Frontal cortex (tissue), 4 donors: ENCODE results near the gene TMPRSS13. TPM values are rescaled to one million over a fixed set of nuclear protein-coding genes. Genes with fewer than 3 reads are reported as not detected.
"Not testable (repeated sequence)": the region's sequence is repeated elsewhere in the genome, so short reads cannot be mapped to it uniquely, and the experiment has no call there.

Experiments
- DNase-seq, 2 donors: peaks; one replicate each; pipeline ENCODE4 v3.0.0; 2012; ENCODE audit warnings: low spot score in 2 of 2
- FAIRE-seq: peaks from 2 replicates; lab custom pipeline; 2012; peaks lifted over from hg19 to GRCh38; lab: Jason Lieb, UNC
- total RNA-seq: library from RNA; depleted of rRNA; stranded (reverse); fragments of >200 nt; gene quantifications from one replicate; pipeline ENCODE4 v1.2.3, GENCODE V29; 2014
- donor health status: control.
- donor health status: control.
- donor health status: control.

TMPRSS13 gene
- total RNA-seq, 1 donor from 2014 or later = 0.41 TPM

DNA sequence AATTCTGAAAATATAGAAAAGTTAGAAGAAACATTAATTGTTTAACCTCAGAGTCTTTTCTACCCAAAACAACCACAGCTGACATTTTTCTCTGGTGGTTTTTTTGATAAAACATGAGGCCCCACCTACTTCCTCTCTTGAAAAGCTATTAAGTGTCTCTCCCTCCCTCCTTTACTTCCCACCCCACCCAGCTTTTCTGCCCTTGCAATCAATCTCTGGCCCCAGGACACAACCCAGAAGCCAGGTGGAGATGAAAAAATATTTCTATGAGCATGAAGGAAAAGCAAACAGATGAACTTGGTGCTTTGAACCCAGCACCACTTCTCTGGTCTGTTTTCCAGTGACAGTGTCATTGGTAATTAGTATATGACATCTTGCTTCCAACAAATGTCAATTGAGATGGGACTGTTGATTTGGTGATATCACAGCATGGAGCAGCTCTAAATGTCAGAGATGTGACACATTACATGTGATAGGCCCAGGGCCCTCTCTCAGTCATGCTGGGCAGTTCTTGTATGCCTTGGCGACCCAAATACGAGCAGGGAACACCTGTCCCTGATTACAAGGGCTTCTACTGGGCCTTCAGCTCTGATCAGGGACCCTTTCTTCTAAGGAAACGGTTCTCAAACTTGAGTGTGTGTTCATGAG, 23.9 kb upstream of the TMPRSS13 start:
- DNase-seq (no peak), FAIRE-seq (no peak)

DNA sequence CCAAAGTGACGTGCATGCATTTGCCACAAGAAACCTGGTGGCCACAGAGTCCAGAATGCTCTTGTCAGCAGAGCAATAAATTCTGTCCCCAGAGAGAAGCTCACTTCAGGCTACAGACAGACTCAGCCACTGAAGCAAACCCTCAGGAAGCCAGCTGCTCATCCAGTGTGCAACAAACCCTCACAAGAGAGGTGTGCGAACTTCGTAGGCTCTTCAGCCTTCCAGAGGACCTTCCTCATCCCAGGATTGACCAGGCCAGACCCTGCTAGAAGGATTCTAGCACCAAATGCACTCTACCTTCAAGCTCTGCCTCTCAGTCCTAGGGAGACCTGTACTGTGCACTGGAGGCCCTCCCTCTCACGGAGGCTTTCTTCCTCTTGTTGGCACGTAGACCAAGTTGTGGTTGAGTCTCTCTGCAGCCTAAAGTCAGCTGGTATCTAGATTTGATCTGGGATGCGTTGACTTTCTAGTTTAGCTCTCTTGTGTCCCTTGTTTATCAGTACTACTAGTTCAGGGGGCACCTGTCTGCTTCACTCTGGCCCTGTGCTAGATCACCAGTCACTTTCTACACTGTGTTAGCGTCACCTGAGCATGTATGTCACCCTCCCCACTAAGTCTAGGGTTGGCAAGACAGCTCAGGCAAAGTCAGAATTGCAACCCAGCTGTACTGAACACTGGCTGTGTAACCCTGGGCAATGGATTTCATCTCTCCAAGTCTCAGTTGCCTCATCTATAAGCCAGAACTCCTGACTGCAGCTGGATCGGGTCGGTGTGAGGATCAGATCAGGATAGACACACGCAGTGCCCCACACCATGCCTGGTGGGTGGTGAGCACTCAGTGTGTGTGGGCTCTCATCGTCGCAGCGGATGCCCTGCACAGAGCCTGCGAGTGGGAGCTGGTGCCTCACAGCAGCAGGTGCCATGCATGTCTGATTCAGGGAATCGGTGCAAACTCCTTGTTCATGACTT, 22.1 kb upstream of the TMPRSS13 start:
- FAIRE-seq = no peak
- no peak for DNase-seq

DNA sequence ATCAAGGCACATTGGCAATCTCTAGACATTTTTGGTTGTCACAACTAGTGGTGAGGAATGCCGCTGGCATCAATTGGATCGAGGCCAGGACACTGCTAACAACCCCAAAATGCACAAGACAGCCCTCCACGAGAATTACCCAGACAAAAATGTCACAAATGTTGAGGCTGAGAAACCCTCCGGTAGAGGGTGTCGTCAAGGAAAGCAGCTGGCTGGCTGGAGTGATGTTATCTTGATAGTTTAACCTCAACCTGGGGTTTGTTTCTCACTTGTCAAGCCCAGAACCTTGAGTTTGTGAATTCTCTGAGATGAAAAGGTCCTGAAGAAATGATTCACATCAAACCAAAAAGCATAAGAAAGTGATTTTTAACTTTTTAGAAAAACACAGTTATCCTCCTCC, 21.1 kb upstream of the TMPRSS13 start:
- DNase-seq (no peak), FAIRE-seq (no peak)

DNA sequence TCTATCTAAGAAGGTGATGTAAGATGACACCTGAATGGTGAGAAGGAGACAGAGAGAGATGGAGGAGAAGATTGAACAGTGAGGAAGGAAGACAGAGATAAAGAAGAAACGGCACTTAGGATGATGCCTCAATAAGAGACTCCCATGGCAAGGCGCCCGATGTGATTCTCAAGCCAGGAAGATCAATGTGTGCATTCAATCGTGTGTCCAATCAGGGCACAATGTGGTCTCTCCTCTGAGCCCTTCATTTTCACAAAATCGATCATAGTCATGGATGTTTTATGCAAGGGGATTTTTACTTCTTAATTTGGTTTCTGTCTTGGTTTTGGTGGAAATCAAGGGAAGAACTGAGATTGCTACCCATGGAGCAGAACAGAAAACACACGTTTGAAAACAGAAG, 19.9 kb upstream of the TMPRSS13 start:
- FAIRE-seq (no peak), DNase-seq (no peak)

DNA sequence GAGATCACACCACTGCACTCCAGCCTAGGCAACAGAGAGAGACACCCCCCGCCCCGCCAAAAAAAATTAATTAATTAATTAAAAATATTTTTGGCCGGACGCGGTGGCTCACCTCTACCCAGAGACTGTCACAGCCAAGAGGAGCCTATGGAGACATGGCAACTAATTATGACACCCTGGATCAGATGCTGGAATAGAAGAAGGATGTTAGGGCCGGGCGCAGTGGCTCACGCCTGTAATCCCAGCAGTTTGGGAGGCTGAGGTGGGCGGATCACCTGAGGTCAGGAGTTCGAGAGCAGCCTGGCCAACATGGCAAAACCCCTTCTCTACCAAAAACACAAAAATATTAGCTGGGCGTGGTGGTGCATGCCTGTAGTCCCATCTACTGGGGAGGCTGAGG, 19.3 kb upstream of the TMPRSS13 start:
- not testable (repeated sequence) for FAIRE-seq

DNA sequence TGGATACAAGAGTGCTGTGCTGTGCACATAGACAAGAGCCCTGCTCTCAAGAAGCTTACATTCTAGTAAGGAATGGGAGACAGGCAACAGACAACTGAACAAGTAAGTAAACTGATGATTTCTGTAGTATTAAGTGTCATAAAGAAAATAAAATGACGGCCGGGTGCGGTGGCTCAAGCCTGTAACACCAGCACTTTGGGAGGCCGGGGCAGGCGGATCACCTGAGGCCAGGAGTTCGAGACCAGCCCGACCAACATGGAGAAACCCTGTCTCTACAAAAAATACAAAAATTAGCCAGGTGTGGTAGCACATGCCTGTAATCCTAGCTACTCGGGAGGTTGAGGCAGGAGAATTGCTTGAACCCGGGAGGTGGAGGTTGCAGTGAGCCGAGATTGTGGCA, 18.5 kb upstream of the TMPRSS13 start:
- FAIRE-seq = not testable (repeated sequence)

More for the DNA sequence above, 19.3 kb upstream of the TMPRSS13 start:
- DNase-seq = not testable (repeated sequence)

DNA sequence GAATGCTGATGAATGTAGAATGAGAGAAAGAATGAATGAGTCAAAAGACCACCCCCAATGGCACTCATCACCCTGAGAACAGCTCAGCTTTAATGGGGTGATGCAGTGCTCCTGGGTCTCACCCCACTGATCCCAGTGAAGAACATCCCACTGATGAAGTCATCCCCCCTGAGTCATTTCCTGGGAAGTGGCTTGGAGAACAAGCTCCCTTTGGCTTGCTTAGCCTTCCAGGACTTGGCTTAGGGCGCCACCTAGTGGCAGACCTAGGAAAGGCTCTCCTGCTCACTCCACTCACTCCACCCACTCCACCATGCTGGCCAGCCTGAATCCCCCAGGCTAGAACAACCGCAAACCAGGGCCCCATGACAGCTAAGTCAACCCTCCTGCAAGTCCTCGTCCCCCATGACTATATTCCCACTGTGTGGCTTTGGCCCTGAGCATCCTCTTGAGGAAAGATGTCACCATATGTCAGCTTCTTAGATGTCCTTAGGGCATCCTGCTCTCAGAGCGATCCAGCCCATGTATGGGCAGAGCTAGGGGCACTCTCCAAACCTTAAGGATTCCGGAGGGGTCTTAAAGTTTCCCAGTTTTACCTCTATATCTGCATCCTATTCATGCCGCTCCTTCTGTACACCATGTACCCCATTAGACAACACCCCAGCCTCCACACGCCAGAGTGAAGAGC, 17.8 kb upstream of the TMPRSS13 start:
- peak; percentile 46 to 85 for DNase-seq
- no peak for FAIRE-seq

More for the DNA sequence above, 18.5 kb upstream of the TMPRSS13 start:
- DNase-seq = not testable (repeated sequence)

DNA sequence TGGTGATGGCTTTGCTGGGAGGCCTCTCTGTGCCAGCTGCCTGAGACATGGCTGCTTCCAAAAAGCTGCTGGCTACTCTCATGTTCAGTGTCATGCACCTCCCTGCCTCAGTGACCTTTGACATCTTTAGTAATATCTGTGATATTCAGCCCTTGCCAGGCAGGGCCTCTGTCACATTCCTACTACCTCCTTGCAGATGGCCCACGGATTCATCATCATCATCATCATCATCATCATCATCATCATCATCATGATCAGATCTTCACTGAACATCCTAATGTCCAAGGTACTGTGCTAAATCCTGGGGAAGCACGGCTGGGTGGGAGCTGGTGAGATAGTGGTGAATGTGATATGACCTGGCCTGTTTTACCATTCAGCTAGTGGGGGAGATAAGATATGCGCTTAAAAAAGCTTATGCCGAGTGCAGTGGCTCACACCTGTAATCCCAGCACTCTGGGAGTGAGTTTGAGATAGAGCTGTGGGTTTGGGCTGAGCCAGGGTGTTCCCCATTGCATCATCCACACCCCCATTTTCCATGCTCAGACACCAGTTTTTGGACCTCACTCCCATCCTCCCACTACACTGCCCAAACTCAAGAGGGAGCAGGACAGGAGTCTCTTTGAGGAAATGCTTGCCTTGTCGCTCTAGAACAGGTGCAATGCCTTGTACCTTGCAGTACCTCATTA, 17.1 kb upstream of the TMPRSS13 start:
- DNase-seq (no peak), FAIRE-seq (no peak)

DNA sequence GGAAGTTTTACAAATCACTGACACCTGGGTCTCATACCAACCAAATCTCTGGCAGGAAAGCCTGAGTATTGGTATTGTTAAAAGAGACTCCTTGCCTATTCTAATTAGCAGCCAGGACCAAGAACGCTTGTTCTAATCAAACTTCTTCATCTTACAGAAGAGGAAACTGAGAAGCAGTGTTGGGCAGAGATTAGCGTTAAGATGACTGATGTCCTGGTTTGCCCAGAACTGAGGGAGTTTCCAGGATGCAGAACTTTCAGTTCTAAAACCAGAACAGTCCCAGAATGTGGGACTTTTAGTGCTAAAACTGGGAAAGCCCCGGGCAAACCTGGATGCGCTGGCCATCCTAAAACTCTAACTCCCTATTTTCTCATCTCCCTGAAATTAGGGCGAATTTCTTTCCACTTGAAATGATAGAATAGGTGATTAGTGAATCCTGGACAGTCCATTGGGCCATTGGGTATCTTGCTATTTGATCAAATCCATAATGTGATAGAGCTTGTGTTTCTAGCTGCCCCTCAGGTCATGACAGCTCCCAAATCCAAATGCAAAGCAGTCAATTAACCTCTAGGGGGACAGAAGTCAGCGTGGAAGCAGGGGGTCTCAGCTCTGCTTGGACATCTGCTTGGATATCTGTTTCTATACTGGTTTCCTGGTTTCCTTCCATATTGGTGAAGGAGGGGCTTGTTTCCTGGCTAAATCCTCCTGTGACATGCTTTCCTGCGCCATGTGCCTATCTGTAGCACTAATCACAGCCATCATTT, 16.0 kb upstream of the TMPRSS13 start:
- DNase-seq (no peak), FAIRE-seq (no peak)

DNA sequence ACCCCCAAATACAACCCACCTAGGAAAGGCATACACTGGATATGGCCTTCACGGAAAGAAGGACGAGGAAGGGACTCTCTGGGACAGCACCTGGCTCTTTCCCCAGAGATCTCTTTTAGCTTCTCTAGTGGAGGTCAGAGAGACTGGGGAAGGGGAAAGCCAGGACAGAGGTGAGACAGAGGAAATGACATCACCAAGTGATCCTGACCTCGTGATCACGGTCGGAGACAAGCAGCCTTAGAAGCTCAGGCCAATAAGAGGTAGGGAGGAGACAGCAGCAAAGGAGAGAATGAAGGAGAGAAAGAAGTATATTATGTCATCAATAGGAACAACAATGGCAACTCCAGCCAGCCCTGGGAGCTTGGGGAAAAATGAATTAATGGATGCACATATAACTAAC, 15.4 kb upstream of the TMPRSS13 start:
- DNase-seq (no peak), FAIRE-seq (no peak)

DNA sequence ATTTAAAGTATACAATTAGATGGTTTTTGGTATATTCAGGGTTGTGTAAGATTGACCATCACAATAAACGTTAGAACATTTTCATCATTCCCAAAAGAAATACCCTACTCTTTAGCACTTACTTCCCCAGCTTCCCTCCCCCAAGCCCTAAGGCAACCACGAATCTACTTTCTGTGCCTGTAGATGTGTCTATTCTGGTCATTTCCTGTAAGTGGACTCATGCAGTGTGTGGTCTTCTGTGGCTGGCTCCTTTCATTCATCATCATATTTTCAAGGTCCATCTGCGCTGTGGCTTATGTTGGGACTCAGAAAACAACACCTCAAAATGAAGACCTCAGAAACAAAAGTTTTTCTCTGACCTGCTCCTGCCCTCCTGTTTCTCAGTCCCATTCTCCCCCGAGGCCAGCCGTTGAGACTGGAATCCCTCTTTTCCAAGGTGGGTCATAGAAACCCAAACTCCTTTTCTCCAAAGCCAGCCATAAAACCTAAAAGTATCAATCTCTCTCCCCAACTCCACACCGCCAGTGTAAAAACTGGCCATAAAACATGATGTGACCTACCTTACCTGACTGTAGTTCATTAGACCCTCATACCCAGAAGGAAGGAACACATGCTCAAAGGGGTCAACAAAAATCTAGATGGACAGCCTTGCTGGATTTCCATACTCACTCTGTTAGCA, 12.9 kb upstream of the TMPRSS13 start:
- DNase-seq (no peak), FAIRE-seq (no peak)

DNA sequence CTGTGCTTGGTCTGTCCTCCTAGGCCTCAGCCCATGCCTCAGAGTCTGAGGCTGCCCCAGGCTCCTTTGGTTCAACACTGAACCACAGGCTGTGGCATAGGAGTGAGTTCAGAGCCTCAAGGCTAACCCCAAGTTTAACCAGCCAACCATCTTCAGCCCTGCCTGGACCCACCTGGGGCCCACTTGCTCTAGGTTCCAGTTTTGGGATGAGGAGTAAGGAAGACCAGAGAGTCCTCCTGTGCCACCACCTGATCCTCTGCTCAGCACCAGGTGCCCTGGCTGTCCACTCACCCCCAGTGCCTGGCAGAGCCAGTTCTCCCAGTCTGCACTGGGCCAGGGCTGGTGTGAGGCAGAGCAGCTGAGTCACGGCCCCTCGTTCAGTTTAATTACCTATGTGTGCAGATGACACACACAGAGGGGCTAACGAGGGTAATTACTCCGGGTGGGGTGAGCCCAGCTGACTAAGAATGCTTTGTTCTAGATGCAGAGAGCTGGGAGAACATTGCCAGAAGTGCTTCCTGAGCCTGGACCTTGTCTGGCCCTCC, 12.0 kb upstream of the TMPRSS13 start:
- FAIRE-seq = no peak

DNA sequence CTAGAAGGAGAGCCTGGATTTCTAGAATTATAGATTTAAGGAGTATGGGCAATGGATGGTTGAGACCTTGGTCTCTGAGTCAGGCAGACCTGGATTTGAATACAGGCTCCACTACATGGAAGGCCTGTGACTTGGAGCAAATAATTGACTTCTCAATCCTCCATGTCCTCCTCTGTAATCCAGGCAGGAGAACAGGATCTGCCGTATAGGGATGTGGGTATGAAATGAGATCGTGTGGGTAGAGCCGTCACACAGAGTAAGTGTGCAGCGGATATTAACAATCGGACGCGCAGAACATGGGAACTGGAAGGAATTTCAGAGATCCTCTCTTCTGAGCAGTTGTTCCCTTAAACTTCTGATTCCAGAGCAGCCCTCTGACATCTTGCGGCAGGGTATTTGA, 11.5 kb upstream of the TMPRSS13 start:
- FAIRE-seq (no peak), DNase-seq (no peak)

More for the DNA sequence above, 12.0 kb upstream of the TMPRSS13 start:
- no peak for DNase-seq

DNA sequence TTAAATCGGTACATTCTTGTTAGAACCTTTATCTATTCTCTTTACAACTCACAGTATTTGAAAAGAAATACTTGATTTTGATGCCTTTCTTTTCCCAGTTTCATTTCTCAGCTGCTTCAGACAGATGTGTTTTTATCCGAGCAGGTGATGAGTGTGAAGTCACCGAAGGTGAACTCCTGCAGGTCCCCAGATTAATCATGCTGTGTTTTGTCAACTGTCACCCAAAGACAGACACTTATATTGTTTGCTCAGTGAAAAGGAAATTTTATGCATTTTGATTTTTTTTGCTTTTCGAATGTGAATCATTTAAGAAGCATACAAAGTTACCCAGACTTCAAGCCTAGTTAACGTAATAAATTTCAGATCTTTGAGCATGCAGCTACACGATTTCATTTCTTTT, 7.8 kb upstream of the TMPRSS13 start:
- DNase-seq = no peak
- FAIRE-seq = no peak

DNA sequence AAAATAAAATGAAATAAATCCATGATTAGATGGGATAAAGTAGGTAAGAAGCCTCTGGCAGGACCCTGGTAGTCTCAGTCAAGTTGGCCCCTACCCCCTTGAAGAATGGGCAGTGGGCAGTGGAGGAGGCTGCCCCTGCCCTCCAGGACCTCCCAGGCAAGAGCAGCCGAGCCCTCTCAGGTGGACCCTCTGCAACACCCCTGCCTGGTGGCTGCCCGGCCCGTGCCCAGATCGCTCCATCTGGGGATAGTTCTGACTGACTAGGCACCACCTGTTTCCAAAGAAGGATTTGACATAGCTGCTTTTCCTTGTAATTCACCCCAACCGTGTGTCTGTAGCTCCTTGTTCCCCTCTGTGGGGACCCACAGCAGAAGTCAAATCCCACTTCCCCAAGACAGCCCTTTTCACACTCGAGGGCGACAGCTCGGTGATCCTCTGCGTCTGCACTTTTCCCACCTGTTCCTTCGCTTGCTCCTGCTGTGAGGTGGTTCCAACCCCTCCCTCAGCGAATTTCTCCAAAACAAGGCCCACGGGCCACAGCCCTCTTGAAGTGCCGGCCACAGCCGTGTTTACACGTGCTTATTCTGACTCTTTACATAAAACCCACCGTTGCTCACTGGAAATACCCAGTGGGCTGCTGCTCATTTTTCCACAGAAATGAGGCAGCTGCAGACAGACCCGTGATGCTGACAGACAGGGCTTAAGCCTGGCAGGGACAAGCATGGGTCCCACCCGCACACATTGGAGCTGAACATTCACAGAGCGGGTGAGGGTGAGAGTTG, 5.5 kb upstream of the TMPRSS13 start:
- DNase-seq = no peak
- no peak for FAIRE-seq

DNA sequence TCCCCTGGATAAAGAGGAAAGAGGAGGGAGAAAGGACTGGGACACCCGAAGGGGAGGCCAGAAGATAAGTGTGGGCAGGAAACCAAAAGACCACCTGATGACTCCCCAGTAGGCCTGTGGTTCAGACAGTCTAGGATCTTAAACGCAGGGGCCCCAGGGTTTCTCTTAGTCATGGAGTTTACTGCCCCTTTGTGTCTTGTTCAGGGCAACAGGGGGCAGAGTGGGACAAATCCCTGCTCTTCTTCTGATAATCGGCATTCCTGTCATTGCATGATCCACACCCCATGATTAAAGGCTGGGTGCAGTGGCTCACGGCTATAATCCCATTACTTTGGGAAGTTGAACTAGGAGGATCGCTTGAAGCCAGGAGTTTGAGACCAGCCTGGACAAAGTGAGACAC, 4.7 kb upstream of the TMPRSS13 start:
- no peak for DNase-seq
- FAIRE-seq = no peak

DNA sequence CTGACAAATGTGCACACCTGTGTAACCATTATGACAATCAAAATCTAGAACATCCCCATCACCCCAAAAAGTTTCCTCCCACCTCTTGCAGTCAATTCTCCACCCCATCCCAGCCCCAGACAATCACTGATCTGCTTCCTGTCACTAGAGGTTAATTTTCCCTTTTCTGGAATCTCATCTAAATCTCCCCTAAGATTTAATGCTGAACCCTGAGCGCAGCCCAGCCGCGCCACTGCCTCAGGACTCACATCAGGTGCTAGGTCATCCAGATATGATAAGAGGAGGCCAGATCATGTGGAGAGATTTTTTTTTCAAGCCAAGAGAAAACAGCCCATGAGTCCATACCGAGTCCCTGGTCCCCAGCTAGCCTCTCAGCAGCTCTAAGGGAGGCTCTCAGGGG, 4.3 kb upstream of the TMPRSS13 start:
- FAIRE-seq (no peak), DNase-seq (no peak)

DNA sequence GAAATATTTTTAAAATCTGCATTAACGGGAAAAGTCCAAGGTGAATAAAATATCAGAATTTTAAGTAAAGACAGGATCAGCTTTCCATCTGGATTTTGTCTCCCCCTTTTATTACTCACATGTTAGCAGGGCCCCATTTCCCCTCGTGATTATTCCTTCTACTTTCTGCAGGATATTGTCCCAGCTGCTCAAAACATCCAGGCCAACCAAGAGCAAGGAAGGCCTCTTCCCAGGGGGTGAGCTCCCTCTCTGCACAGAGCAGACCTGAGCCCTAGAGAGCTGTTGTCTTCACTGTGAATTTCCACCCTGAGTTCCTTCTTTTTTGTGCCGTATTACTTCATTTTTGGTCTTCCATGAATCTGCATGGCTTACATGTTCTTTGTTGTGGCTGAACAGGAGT, 3.7 kb upstream of the TMPRSS13 start:
- FAIRE-seq = no peak
- DNase-seq = no peak
